ENCODE data around the gene MYOM1.
"Not testable (repeated sequence)": the region's sequence is repeated elsewhere in the genome, so short reads cannot be mapped to it uniquely, and the experiment has no call there.

The MYOM1 gene

DNA sequence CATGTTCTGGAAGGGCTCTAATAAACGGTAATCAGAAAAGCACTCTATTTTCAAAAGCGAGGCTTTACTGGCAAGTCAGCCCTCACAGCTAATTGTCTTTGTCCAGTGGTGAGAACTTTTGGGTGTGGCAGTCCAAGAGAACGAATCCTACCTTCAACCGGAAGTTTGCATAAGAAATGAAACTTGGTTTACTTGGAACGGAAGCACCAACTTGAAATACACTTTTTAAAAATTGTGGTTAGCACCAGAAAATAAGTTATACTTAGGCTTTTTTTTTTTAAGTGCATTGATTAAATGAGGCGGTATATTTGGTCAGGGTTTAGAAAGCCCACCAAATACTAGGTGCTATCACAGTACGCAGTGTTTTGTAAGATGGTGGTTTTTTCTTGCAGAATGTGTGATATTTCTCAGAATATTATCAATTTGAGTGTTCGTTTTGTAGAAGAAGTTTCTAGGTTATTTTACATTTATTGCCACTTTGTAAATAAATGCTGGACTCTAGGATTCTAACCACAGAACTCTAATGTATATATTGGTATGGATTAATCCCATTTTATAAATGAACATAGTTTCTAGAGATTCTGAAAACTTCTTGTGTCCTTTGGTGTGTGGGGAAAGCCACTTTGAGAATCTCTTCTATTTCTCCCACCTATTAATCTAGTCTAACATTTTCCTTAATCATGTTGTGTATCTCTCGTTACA, 29.0 kb upstream of the MYOM1 start:
- DNase-seq = no peak

DNA sequence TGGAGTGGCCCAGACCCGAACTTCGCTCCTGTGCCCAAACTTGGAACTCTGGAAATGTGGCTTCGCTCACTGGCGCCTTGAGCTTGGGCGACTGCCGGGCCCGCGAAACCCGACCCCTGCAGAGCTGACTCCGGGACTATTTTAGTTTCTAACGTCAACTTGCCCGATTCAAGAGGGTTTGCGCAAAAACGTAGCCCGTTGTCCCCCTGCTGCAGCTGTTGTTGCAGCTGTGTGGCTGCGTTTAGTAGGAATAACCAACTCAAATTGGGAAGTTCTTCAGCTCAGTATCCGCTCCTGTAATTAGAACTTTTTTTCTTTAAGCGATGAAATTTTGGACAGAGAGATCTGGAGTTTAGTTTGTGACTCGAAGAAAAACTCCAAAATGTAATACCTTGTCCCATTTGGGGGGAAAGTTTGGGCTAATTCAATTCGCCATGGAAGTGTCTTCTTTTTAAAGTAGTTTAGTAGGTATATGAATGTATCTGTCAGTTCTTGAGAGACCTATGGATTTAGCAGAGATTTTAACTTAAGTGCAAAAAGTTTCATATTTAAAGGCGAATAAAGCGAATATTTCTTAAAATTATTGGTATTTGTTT, 28.4 kb upstream of the MYOM1 start:
- no peak for DNase-seq

DNA sequence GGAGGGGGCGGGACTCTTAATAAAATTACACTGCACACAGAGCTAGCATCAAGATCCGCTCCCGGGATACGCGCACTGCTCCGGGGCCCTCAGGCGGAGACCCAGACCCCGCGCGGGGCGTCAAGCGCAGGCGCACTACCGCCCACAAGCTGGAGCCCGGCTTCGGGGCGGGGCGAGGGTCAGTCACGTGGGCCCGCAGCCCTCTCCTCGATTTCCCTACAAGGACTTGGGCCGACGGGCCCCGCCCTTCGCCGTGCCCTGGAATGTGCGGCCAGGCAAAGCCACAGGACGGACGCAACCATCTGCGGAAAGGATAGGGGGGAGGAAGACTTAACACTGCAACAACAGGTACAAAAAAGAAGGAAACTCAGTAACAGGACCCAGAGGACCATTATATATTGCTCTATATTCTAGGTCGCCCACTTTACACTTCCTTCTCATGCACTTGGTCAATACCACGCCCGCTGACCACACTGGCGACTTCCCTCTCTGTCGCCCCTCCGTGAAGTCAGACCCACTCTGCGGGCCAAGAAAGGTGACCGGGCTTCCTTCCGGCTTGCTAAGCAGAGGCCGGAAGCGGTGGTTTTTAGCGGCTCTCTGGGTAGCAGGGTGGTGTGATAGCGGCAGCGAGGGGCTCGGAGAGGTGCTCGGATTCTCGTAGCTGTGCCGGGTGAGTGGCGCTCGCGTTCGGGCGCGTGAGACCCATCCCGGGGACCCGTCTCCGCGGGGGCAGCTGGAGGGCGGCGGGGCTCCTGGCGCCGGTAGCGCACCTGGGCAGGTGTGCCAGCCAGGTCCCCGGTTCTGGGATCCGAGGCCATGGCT, 27.7 kb upstream of the MYOM1 start, which contains the start of gene MYL12A:
MYL12A (plus strand) TSS at position 562 of the 822 bp plus-strand sequence. CDS start 5,447 bp downstream, outside the sequence.
- DNase-seq = peak; percentile 87

DNA sequence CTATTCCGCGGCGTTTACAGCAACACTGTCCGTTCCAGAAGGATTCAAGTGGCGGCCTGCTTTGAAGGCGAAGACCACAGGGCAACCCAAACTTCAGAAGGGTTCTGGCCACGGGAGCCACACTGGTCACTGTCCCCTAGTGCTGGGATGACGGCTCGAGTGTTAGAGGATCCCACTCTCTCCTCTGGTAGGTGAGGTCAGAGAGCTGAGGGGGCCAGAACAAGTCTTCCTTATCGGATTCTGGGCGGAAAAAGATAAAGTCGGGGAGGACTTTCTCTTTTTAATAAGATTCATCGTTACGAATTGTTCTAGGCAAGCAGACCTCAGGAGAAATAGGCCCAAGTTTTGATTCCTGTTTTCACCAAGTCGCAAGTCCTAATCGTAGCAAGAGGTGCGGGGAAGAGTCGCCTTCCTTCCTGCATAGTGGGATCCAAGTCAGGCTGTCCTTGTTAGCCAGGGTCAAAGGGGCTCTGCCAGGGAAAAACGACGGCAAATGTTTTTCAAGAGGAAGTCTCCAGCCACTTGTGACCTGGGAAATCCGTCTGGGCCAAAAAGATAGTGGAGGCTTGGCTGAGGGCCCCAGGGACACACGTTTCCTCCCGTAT, 27.0 kb upstream of the MYOM1 start:
- DNase-seq = no peak

DNA sequence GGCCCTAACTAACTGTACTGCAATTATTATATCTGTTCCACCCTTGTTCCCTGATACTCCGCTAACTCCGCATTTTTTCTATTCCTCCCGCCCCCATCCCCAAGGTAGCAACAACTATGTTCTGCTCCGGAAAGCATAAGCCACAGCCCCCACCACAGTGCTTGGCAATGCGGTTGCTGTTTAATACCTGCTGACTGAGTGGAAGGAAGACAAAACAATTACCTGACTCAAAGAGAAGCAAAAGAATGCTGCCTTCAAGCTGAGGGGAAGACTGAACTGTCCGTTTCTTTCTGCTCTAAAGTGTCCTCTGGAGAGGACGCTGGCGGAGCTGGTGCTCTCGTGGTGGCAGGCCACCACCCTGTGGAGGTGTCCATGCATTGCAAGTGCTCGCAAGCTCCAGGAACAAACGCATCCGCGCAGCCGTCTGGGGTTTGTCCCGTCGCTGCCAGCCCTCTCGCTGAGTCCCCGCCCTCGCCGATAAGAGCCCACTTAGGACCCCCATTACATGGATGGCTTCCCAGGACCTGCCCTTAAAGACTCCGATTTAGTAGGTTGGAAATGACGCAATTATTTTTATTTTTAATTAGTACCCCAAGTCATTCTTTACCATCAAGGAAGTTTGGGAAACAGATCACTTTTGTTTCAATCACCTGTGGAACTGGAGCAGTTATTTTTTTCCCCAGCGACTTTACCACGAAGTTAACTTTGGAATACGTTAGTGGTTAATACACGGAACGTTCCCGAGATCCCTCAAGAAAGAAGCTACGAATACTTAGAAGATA, 26.3 kb upstream of the MYOM1 start:
- DNase-seq = peak; percentile 69

DNA sequence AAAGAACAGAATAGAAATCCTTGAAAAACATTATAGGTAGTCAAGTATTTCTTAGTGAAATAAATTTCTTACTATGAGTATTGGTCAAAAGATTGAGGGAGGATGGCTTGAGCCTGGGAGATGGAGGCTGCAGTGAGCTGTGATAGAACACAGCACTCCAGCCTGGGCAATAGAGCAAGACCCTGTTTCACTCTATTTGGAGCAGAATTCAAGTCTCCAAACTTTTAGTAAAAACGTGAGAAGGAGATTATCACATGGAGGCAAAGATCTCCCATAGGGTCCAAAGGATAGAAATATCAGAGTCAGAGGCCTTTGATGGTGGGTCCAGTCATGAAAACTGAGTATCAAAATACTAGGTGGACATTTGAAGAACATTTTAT, 25.4 kb upstream of the MYOM1 start:
- no peak for DNase-seq

GRCh38 chr18:3238742-3239141, 19.0 kb upstream of the MYOM1 start:
- DNase-seq = no peak

- DNase-seq = no peak
Measured at GRCh38 chr18:3236470-3236869, 16.7 kb upstream of the MYOM1 start.

DNA sequence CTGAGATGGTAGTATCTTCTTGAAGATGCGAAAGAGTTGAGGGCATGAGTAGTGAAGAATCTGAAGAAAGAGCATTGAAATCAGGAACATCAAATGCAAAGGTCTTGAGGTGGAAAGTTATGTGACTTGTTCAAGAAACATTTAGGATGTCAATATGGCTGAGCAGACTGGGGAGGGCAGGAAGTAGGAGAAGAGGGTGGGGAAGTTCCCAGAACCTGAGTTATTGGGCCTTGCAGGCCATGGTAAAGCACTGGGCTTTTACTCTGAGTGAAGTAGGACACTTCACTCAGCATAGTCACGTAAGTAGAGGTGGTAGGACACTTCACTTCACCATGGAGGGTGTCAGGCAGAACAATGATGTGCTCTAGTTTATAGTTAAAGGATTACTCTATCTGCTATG, 16.1 kb upstream of the MYOM1 start:
- DNase-seq = no peak

GRCh38 chr18:3234457-3234856, 14.7 kb upstream of the MYOM1 start:
- DNase-seq = no peak

GRCh38 chr18:3233433-3234168, 13.8 kb upstream of the MYOM1 start:
- no peak for DNase-seq

GRCh38 chr18:3233004-3233403, 13.2 kb upstream of the MYOM1 start:
- DNase-seq = no peak

DNA sequence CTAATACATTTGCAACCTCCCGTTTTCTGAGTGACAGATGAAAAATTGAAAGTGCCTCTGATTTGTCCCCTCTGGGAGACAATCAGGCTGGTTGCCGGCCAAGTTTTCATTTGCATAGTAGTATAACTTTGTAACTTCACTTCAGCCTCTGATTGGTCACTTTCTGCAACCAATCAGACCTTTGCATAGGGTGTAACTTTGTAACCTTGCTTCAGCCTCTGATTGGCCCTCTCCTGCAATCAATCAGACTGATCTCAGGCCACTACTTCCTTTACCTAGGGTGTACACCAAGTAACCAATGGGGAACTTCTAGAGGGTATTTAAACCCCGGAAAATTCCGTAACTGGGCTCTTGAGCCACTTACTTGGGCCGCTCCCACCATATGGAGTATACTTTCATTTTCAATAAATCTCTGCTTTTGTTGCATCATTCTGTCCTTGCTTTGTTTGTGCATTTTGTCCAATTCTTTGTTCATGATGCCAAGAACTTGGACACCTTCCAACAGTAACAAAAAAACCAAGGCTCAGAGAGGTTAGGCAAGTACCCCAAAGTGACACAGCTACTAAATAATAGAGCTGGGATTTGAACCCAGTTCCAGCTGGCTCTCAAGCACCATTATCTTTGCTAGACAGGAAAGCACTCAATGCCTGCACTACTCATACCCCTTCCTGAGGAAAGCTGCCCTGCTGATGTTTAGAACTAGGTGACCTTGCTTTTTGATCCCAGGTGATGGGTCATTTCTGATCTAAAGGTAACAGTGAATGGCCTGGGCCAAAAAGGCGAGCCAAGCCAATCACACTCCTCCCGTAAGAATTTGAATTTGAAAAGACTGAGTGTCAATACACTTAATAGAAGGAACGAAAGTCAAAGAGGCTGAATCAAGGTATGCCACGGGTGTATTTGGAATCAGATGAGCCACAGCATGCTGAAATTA, 10.9 kb upstream of the MYOM1 start:
- no peak for DNase-seq

DNA sequence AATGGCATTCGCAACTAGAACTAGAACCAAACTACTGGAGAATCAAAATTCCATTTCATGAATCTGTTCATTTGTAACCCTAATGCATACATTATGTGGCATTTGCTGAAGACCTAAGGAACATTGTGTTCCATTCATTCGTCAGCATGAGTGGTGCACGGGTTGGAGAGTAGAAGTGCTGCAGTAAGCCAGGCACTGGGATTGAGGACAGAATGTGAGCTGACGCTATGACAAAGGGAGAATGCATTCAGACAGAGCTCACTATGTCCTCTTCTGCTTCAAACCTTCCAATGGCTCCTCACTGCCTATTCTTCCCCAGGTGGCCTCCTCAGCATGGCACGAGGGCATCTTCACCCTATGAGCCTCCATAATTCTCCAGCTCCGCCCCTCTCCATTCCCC, 6.3 kb upstream of the MYOM1 start:
- DNase-seq = no peak

GRCh38 chr18:3225588-3225987, 5.8 kb upstream of the MYOM1 start:
- no peak for DNase-seq

DNA sequence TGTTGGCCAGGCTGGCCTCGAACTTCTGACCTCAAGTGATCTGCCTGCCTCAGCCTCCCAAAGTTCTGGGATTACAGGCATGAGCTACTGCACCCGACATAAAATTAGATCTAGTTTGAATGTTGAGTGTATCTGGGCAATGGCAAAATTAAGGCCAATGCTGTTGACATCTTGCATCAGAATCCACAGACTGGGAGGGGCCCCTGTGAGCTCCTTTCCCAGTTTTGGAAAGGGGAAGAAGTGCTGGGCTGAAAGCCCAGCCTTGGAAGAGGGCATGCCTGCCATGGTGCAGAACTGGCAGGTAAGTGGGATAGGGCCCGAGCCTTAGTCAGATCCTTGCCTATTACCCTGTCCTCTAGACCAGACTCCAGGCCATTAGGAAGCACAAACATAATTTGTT, 4.5 kb upstream of the MYOM1 start:
- DNase-seq = no peak

- DNase-seq = no peak
Measured at GRCh38 chr18:3223356-3223755, 3.6 kb upstream of the MYOM1 start.

DNA sequence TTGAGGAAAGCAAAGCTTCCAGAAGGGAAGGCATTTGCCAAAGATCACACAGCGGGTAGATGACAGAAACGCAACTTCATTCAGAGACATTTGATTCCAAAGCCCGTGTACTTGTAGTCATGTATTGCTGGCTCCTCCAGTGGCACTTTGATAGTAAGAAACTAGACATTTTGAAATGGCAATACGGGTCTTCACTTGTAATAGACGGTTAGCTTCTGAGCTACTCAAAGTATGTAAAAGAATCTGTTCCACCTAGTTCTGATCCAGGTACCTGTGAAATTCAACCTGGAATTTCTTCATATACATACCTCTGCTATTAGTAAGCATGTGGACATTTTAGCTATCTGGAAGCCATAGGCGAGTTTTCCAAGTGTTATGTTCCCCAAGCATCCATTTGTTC, 1.7 kb upstream of the MYOM1 start:
- no peak for DNase-seq

- DNase-seq = not testable (repeated sequence)
Measured at GRCh38 chr18:3220868-3221267, 1.1 kb upstream of the MYOM1 start.

DNA sequence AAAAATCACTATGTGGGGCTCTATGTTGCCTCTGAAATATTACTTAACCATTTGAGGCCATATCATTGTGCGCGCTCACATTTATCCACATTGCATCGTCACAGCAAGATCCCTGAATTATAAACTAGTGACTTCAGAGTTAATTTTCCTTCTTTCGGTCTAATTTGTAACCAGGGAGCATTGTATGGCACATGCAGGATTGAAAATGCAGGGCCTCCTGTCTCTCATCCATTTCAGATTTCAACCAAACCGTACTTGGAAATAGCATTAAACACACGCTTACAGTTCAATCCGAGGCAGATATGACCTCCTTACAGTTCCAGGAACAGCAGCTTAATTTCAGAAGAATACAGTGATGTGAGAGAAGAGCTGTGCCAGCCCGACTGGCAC, 532 bp downstream of the MYOM1 start:
- no peak for DNase-seq

DNA sequence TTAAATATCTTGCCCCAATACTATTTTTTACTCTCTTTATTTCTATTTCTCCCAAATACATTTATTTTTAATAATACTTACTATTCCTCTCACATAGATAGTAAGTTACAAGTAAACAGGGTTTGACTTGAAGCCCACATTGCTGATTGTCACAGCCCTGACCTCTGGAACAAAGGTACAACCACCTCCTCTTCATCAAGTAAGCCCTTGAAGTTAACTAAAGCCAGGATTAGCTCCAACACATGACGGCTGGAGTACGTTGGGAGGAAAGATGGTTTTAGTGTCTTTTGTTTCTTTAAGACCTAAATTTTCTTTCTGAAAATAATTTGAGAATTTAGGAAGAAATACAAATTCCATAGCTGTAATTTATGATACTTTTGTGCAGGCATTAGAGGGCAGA, 949 bp downstream of the MYOM1 start:
- no peak for DNase-seq
